ENCODE results near the gene STAB1. TPM values are rescaled to one million over a fixed set of nuclear protein-coding genes. Genes with fewer than 3 reads are reported as not detected.

Gene STAB1
- total and polyA plus RNA-seq, 2 experiments from 2014 or later: 0.90 to 1.9 TPM

- no peak overlapping the region for H3K4me3 Mint-ChIP-seq
- Histone ChIP-seq H3K36me3 (ENCODE audit: insufficient read depth) (no peaks in the 10 kb centered on the region), H3K9me2 (ENCODE audit: insufficient read depth) (no peaks in the 10 kb centered on the region), H4K20me1 (replicated peaks; ENCODE audit: insufficient read depth) (no peaks in the 10 kb centered on the region), H3K4me2 (no peak overlapping the region), H3K27ac (ENCODE audit: low read depth) (no peak overlapping the region), H3K4me3 (no peak overlapping the region), H2AFZ (no peak overlapping the region), H3F3A (replicated peaks; ENCODE audit: low read depth) (no peaks in the 10 kb centered on the region), H3K4me1 (ENCODE audit: insufficient read depth) (no peaks in the 10 kb centered on the region), H3K27me3 (ENCODE audit: insufficient read depth) (no peaks in the 10 kb centered on the region), H3K79me2 (replicated peaks; ENCODE audit: insufficient read depth) (no peaks in the 10 kb centered on the region)
- TF ChIP-seq JUNB (IDR thresholded peaks at IDR 0.05; ENCODE audit: unreplicated experiment) (no peak), STAT1 (IDR thresholded peaks at IDR 0.05; ENCODE audit: unreplicated experiment) (no peak), ZNF462 (CRISPR knock-in tag; IDR thresholded peaks at IDR 0.05) (no peak), ZNF114 (CRISPR knock-in tag; IDR thresholded peaks at IDR 0.05) (no peak), ZNF331 (CRISPR knock-in tag; IDR thresholded peaks at IDR 0.05; ENCODE audit: low read depth) (no peak), EZH2phosphoT487 (IDR thresholded peaks at IDR 0.05; ENCODE audit: unreplicated experiment) (no peak), ETS1 (IDR thresholded peaks at IDR 0.05) (no peak), REST (IDR thresholded peaks at IDR 0.05; ENCODE audit: unreplicated experiment) (no peak), CTCF (conservative IDR thresholded peaks at IDR 0.05; ENCODE audit: low read depth in 2 of 2) (no peak), CREB1 (CRISPR knock-in tag; IDR thresholded peaks at IDR 0.05; ENCODE audit: low read depth) (no peak), POLR2AphosphoS5 (IDR thresholded peaks at IDR 0.05; ENCODE audit: low read depth) (no peak), NANOG (IDR thresholded peaks at IDR 0.05; ENCODE audit: borderline replicate concordance) (no peak), EZH2 (IDR thresholded peaks at IDR 0.05; ENCODE audit: low read depth, unreplicated experiment) (no peak)
- no peaks in the 10 kb centered on the region for H3K36me3 Mint-ChIP-seq (ENCODE audit: low read depth)
- H3K4me1 Mint-ChIP-seq: peaks cover 8% of the 10 kb centered on the region
- ATAC-seq: no peak; the same call in 2 of the 3 replicates
- H3K27me3 Mint-ChIP-seq (ENCODE audit: insufficient read depth, low read depth, poor library complexity): peaks cover 11% of the 10 kb centered on the region
- no peak for DNase-seq (ENCODE audit: low spot score)
- no peak overlapping the region for H3K27ac Mint-ChIP-seq
- H3K9me3 Mint-ChIP-seq: no peaks in the 10 kb centered on the region; the same call in 2 of the 3 replicates
These were observed 12.2 kb downstream of the STAB1 start for GRCh38 chr3:52507359-52507758.
